H9 (cell line): Measurements from ENCODE around the gene KHK. TPM values are rescaled to one million over a fixed set of nuclear protein-coding genes. Genes with fewer than 3 reads are reported as not detected.

Experiments
- DNase-seq: peaks from one replicate; pipeline ENCODE4 v3.0.0-alpha.2; 2017
- H2AFZ ChIP-seq: one replicate; pipeline ENCODE4 v1.6.1; 2013; ENCODE audit warnings: mild to moderate bottlenecking, low read length, control low read depth, moderate library complexity
- H2AK5ac ChIP-seq: 2 replicates; pipeline ENCODE4 v1.6.1; 2013; ENCODE audit warnings: low read length, control low read depth, mixed read lengths; ENCODE audit not compliant: insufficient read length
- H2BK120ac ChIP-seq: one replicate; pipeline ENCODE4 v1.6.1; 2013; ENCODE audit warnings: low read depth, mild to moderate bottlenecking, low read length, control low read depth, inconsistent platforms; ENCODE audit not compliant: poor library complexity, severe bottlenecking
- H2BK12ac ChIP-seq: 2 replicates; pipeline ENCODE4 v1.6.1; 2013; ENCODE audit warnings: low read length, control low read depth, mixed read lengths, low read depth; ENCODE audit not compliant: insufficient read length
- H2BK15ac ChIP-seq: 2 replicates; pipeline ENCODE4 v1.6.1; 2013; ENCODE audit warnings: low read depth, low read length, control low read depth
- H2BK20ac ChIP-seq: one replicate; pipeline ENCODE4 v1.6.1; 2013; ENCODE audit warnings: low read depth, mild to moderate bottlenecking, low read length, control low read depth, inconsistent platforms; ENCODE audit not compliant: poor library complexity, severe bottlenecking
- H2BK5ac ChIP-seq: 2 replicates; pipeline ENCODE4 v1.6.1; 2013; ENCODE audit warnings: low read length, control low read depth, mixed read lengths; ENCODE audit not compliant: insufficient read length
- H3K14ac ChIP-seq: 2 replicates; pipeline ENCODE4 v1.6.1; 2013; ENCODE audit warnings: low read length, control low read depth; ENCODE audit not compliant: insufficient read depth
- H3K18ac ChIP-seq: 2 replicates; pipeline ENCODE4 v1.6.1; 2013; ENCODE audit warnings: low read depth, mild to moderate bottlenecking, mixed read lengths, low read length, control low read depth; ENCODE audit not compliant: insufficient read length
- H3K23ac ChIP-seq: 2 replicates; pipeline ENCODE4 v1.6.1; 2013; ENCODE audit warnings: low read length, control low read depth, mixed read lengths, low read depth; ENCODE audit not compliant: insufficient read length
- H3K23me2 ChIP-seq: 2 replicates; pipeline ENCODE4 v1.6.1; 2013; ENCODE audit warnings: low read depth, mild to moderate bottlenecking, mixed read lengths, low read length, control low read depth; ENCODE audit not compliant: insufficient read length, poor library complexity, severe bottlenecking
- H3K27ac ChIP-seq: 2 replicates; pipeline ENCODE4 v1.5.1; 2013; ENCODE audit warnings: low read length, control low read depth, mixed read lengths, low read depth; ENCODE audit not compliant: insufficient read length
- H3K27me3 ChIP-seq: 2 replicates; pipeline ENCODE4 v1.6.1; 2013; ENCODE audit warnings: low read length, control low read depth, inconsistent platforms; ENCODE audit not compliant: insufficient read depth
- H3K4ac ChIP-seq: 2 replicates; pipeline ENCODE4 v1.6.1; 2013; ENCODE audit warnings: low read depth, mild to moderate bottlenecking, control low read depth, inconsistent platforms, low read length, moderate library complexity
- H3K4me1 ChIP-seq: 2 replicates; pipeline ENCODE4 v1.6.1; 2013; ENCODE audit warnings: low read length, control low read depth, inconsistent platforms; ENCODE audit not compliant: insufficient read depth
- H3K4me2 ChIP-seq: 2 replicates; pipeline ENCODE4 v1.6.1; 2013; ENCODE audit warnings: low read length, control low read depth, mixed read lengths; ENCODE audit not compliant: insufficient read length, insufficient read depth
- H3K56ac ChIP-seq: 2 replicates; pipeline ENCODE4 v1.6.1; 2013; ENCODE audit warnings: low read depth, mild to moderate bottlenecking, mixed read lengths, low read length, control low read depth; ENCODE audit not compliant: insufficient read length
- H3K79me1 ChIP-seq: 2 replicates; pipeline ENCODE4 v1.6.1; 2013; ENCODE audit warnings: low read depth, mild to moderate bottlenecking, moderate library complexity, low read length, control low read depth, inconsistent platforms; ENCODE audit not compliant: insufficient read depth, poor library complexity, severe bottlenecking
- H3K79me2 ChIP-seq: 2 replicates; pipeline ENCODE4 v1.6.1; 2013; ENCODE audit warnings: low read length, control low read depth, inconsistent platforms; ENCODE audit not compliant: insufficient read depth
- H3K9ac ChIP-seq: 2 replicates; pipeline ENCODE4 v1.6.1; 2013; ENCODE audit warnings: low read length, control low read depth, mixed read lengths; ENCODE audit not compliant: insufficient read length; ENCODE audit errors: extremely low read depth
- H3K9me3 ChIP-seq: one replicate; pipeline ENCODE4 v1.6.1; 2013; ENCODE audit warnings: low read depth, low read length, inconsistent platforms; ENCODE audit not compliant: control insufficient read depth
- H3T11ph ChIP-seq: one replicate; pipeline ENCODE4 v1.6.1; 2013; ENCODE audit warnings: mild to moderate bottlenecking, low read length, control low read depth, inconsistent platforms
- H4K20me1 ChIP-seq: one replicate; pipeline ENCODE4 v1.6.1; 2013; ENCODE audit not compliant: control insufficient read depth, insufficient read length, insufficient read depth
- H4K5ac ChIP-seq: 2 replicates; pipeline ENCODE4 v1.6.1; 2013; ENCODE audit warnings: low read depth, mild to moderate bottlenecking, mixed read lengths, low read length, control low read depth; ENCODE audit not compliant: insufficient read length
- H4K8ac ChIP-seq: replicated peaks from 2 replicates; pipeline ENCODE4 v1.6.1; 2013; ENCODE audit warnings: low read length, control low read depth, mixed read lengths, low read depth; ENCODE audit not compliant: insufficient read length
- H4K91ac ChIP-seq: 2 replicates; pipeline ENCODE4 v1.6.1; 2013; ENCODE audit warnings: low read depth, mild to moderate bottlenecking, moderate library complexity, mixed read lengths, low read length, control low read depth; ENCODE audit not compliant: insufficient read length
- H3K27ac Mint-ChIP-seq, 3 experiments: 2 replicates in 2 of 3; 3 replicates in 1 of 3; pipeline ENCODE4 v1.8.0; 2020 to 2021; ENCODE audit warnings: mixed read lengths in 3 of 3, mild to moderate bottlenecking in 1 of 3, moderate library complexity in 1 of 3
- H3K27me3 Mint-ChIP-seq: 2 replicates; pipeline ENCODE4 v1.8.0; 2021; ENCODE audit warnings: low read depth, mild to moderate bottlenecking, moderate library complexity, mixed read lengths
- H3K36me3 Mint-ChIP-seq, 3 experiments: 2 replicates in 2 of 3; 3 replicates in 1 of 3; pipeline ENCODE4 v1.8.0; 2020 to 2021; ENCODE audit warnings: low read depth in 3 of 3, mixed read lengths in 3 of 3; ENCODE audit not compliant: insufficient read depth in 1 of 3
- H3K4me1 Mint-ChIP-seq, 2 experiments: 2 replicates each; pipeline ENCODE4 v1.8.0; 2020; ENCODE audit warnings: mixed read lengths in 2 of 2
- H3K4me3 Mint-ChIP-seq, 2 experiments: 2 replicates in 1 of 2; 3 replicates in 1 of 2; pipeline ENCODE4 v1.8.0; 2020 to 2021; ENCODE audit warnings: mild to moderate bottlenecking in 2 of 2, mixed read lengths in 2 of 2, moderate library complexity in 1 of 2
- H3K9me3 Mint-ChIP-seq, 2 experiments: 2 replicates in 1 of 2; 3 replicates in 1 of 2; pipeline ENCODE4 v1.8.0; 2020; ENCODE audit warnings: mild to moderate bottlenecking in 2 of 2, mixed read lengths in 2 of 2, moderate library complexity in 1 of 2
- CTCF ChIP-seq: fragments of 200-600 bp; sonication (generic); conservative IDR thresholded peaks from 3 replicates; pipeline ENCODE4 v1.8.0; 2021; ENCODE audit warnings: antibody characterized with exemption, mild to moderate bottlenecking
- WGBS: extraction: QIAGEN DNeasy Blood & Tissue Kit; methylation state at CpG from one replicate; pipeline ENCODE4 v1.1.7; 2013; ENCODE audit warnings: missing lambda C conversion rate, low lambda C conversion rate, mixed read lengths; ENCODE audit not compliant: insufficient read length; ENCODE audit errors: extremely low coverage; 5-methylcytosine and 5-hydroxymethylcytosine counted together
- total RNA-seq: library from RNA; stranded (reverse); gene quantifications from 2 replicates; pipeline ENCODE4 v1.2.1, GENCODE V29; 2021

Gene KHK
- total RNA-seq, 1 experiment from 2014 or later: 12.1 TPM

GRCh38 chr2:27136751-27137150 is 50.2 kb downstream of the KHK start:
- Histone ChIP-seq H3K4me1 (no peaks in the 10 kb centered on the region), H3K18ac (no peak overlapping the region), H3K27me3 (no peaks in the 10 kb centered on the region), H2BK12ac (no peak overlapping the region), H2BK5ac (no peak overlapping the region), H2AFZ (no peak overlapping the region), H3K14ac (no peak overlapping the region), H2BK15ac (no peak overlapping the region), H4K91ac (no peak overlapping the region), H2BK120ac (no peak overlapping the region), H3K23me2 (no peaks in the 10 kb centered on the region), H3K9ac (no peak overlapping the region), H4K8ac (no peak overlapping the region), H3K9me3 (no peaks in the 10 kb centered on the region), H4K20me1 (no peaks in the 10 kb centered on the region), H3K27ac (no peak overlapping the region), H2AK5ac (no peak overlapping the region), H3K56ac (no peak overlapping the region), H4K5ac (no peak overlapping the region), H3T11ph (no peak overlapping the region), H3K79me2 (peaks cover 2% of the 10 kb centered on the region; the same call in 1 of the 2 replicates), H3K4ac (no peak overlapping the region), H3K79me1 (peaks cover 4% of the 10 kb centered on the region), H3K23ac (no peak overlapping the region), H3K4me2 (no peak overlapping the region), H2BK20ac (no peak overlapping the region)
- Mint-ChIP-seq H3K27me3 (peaks cover 10% of the 10 kb centered on the region), H3K27ac (no peak overlapping the region), H3K36me3 (peaks cover 5 to 16% (median 15%) of the 10 kb centered on the region in 3 experiments), H3K4me3 (no peak overlapping the region), H3K4me1 (peaks cover 10 to 11% of the 10 kb centered on the region in 2 experiments), H3K9me3 (no peaks in the 10 kb centered on the region)
- TF ChIP-seq CTCF: no peak
- no CpG with 5 or more reads among the region's 7 CpGs for WGBS
- DNase-seq: no peak
